ENCODE measurements around the gene GFRA1. TPM values are rescaled to one million over a fixed set of nuclear protein-coding genes. Genes with fewer than 3 reads are reported as not detected.
A peak's percentile ranks its signal among the peaks of the same experiment; 100 is the strongest.

Gene GFRA1
- polyA plus RNA-seq, 2 of the 4 experiments (the other 2 are of a cell fraction) = 4.0 to 9.5 TPM

- Histone ChIP-seq H3K4me3 (no peak overlapping the region), H3K9me3 (no peaks in the 10 kb centered on the region), H3K4me1 (no peaks in the 10 kb centered on the region), H3K27ac (no peak overlapping the region), H3K4me2 (no peak overlapping the region)
- ATAC-seq (no peak), DNase-seq (ENCODE audit: low read depth in 1 of 2, low spot score in 1 of 2) (no peak), FAIRE-seq (no peak)
- TF ChIP-seq BHLHE40 (IDR thresholded peaks at IDR 0.05; ENCODE audit: low read depth, low read length) = no peak
- POLR2A ChIA-PET = no interaction called here
- 46% methylated on average over 5 of the region's 5 CpGs for WGBS (ENCODE audit: missing lambda C conversion rate)
- CTCF ChIA-PET = interaction anchor here (0.6 to 1.5 kb wide), 2 partner anchors 22 to 593 kb away, joined by 3 to 4 read pairs; no protein-coding TSS in a partner anchor
These were observed 38.0 kb upstream of the GFRA1 start for GRCh38 chr10:116311016-116311415.

- POLR2A ChIA-PET = no interaction called here
- H3K9me3 ChIP-seq = no peaks in the 10 kb centered on the region
- WGBS (ENCODE audit: missing lambda C conversion rate) = 24% methylated on average over 4 of the region's 4 CpGs
- CTCF ChIA-PET = no interaction called here
- H3K4me1 ChIP-seq = no peaks in the 10 kb centered on the region
- TF ChIP-seq HES2 (IDR thresholded peaks at IDR 0.05) = no peak
- H3K4me3 ChIP-seq = no peak overlapping the region
- FAIRE-seq (no peak), DNase-seq (ENCODE audit: low read depth in 1 of 2, low spot score in 1 of 2) (no peak), ATAC-seq (no peak)
- no peak overlapping the region for H3K27ac ChIP-seq
- no peak overlapping the region for H3K4me2 ChIP-seq
These were observed 34.4 kb upstream of the GFRA1 start for GRCh38 chr10:116307455-116307854.

GRCh38 chr10:116306847-116307246 is 33.8 kb upstream of the GFRA1 start:
- WGBS (ENCODE audit: missing lambda C conversion rate) = 4% methylated on average over 2 of the region's 2 CpGs
- Histone ChIP-seq H3K4me3 (no peak overlapping the region), H3K27ac (no peak overlapping the region), H3K4me1 (no peaks in the 10 kb centered on the region), H3K4me2 (no peak overlapping the region), H3K9me3 (no peaks in the 10 kb centered on the region)
- FAIRE-seq (no peak), ATAC-seq (no peak), DNase-seq (ENCODE audit: low read depth in 1 of 2, low spot score in 1 of 2) (no peak)
- ChIA-PET POLR2A (no interaction called here), CTCF (no interaction called here)
- TF ChIP-seq RCOR1 (IDR thresholded peaks at IDR 0.05; ENCODE audit: low read depth, low read length) (no peak), GATA3 (IDR thresholded peaks at IDR 0.05; ENCODE audit: borderline replicate concordance) (no peak), KDM1A (IDR thresholded peaks at IDR 0.05; ENCODE audit: low read depth) (no peak), ZNF302 (CRISPR knock-in tag; IDR thresholded peaks at IDR 0.05) (no peak), SMC3 (IDR thresholded peaks at IDR 0.05) (no peak), KDM5A (IDR thresholded peaks at IDR 0.05) (no peak), E2F6 (IDR thresholded peaks at IDR 0.05; ENCODE audit: borderline replicate concordance, low read depth) (no peak), JUN (IDR thresholded peaks at IDR 0.05) (no peak), TFCP2L1 (CRISPR knock-in tag; IDR thresholded peaks at IDR 0.05) (no peak), CTCF (IDR thresholded peaks at IDR 0.05) (no peak), HES2 (IDR thresholded peaks at IDR 0.05) (no peak)

- TF ChIP-seq MAFK (IDR thresholded peaks at IDR 0.05; ENCODE audit: partially characterized antibody) = peak; percentile 55
- no peak for TF ChIP-seq MYC (IDR thresholded peaks at IDR 0.05; ENCODE audit: borderline replicate concordance, low read length)
- Histone ChIP-seq H3K4me3 (no peak overlapping the region), H3K27ac (no peak overlapping the region), H3K9me3 (no peaks in the 10 kb centered on the region), H3K4me2 (no peak overlapping the region), H3K4me1 (no peaks in the 10 kb centered on the region)
- DNase-seq (ENCODE audit: low read depth in 1 of 2, low spot score in 1 of 2) = no peak
- FAIRE-seq = no peak
- CTCF ChIA-PET = interaction anchor here (1.1 kb wide), 1 partner anchor 17 kb away, joined by 3 read pairs; no protein-coding TSS in a partner anchor
- ATAC-seq = no peak
- POLR2A ChIA-PET = no interaction called here
- 24% methylated on average over 1 of the region's 1 CpG for WGBS (ENCODE audit: missing lambda C conversion rate)
These were observed 31.9 kb upstream of the GFRA1 start for GRCh38 chr10:116304923-116305322.

GRCh38 chr10:116300542-116300941 is 27.5 kb upstream of the GFRA1 start:
- TF ChIP-seq BHLHE40 (IDR thresholded peaks at IDR 0.05; ENCODE audit: low read depth, low read length) (no peak), TFCP2L1 (CRISPR knock-in tag; IDR thresholded peaks at IDR 0.05) (no peak), EHMT2 (IDR thresholded peaks at IDR 0.05; ENCODE audit: low read depth) (no peak), HOXB5 (CRISPR knock-in tag; IDR thresholded peaks at IDR 0.05) (no peak)
- H3K4me1 ChIP-seq = no peaks in the 10 kb centered on the region
- no peak overlapping the region for H3K4me2 ChIP-seq
- CTCF ChIA-PET = no interaction called here
- H3K27ac ChIP-seq = no peak overlapping the region
- DNase-seq (ENCODE audit: low read depth in 1 of 2, low spot score in 1 of 2) (no peak), ATAC-seq (no peak), FAIRE-seq (no peak)
- H3K4me3 ChIP-seq = no peak overlapping the region
- POLR2A ChIA-PET = no interaction called here
- H3K9me3 ChIP-seq = no peaks in the 10 kb centered on the region
- WGBS (ENCODE audit: missing lambda C conversion rate) = 65% methylated on average over 1 of the region's 1 CpG
